ENCODE data around the gene RBM20.
"Not testable (repeated sequence)": the region's sequence is repeated elsewhere in the genome, so short reads cannot be mapped to it uniquely, and the experiment has no call there.

Gene RBM20

GRCh38 chr10:110764793-110765512 lies 120.8 kb downstream of the RBM20 start:
- no peak for DNase-seq (ENCODE audit: low read depth)

GRCh38 chr10:110765513-110766319 lies 121.6 kb downstream of the RBM20 start:
- DNase-seq (ENCODE audit: low read depth), result no peak

GRCh38 chr10:110767601-110768000 lies 123.5 kb downstream of the RBM20 start:
- not testable (repeated sequence) for DNase-seq (ENCODE audit: low read depth)

- no peak for DNase-seq (ENCODE audit: low read depth)
Observed at GRCh38 chr10:110770243-110770642, 126.1 kb downstream of the RBM20 start.

- DNase-seq (ENCODE audit: low read depth), result no peak
Observed at GRCh38 chr10:110771486-110771885, 127.3 kb downstream of the RBM20 start.

GRCh38 chr10:110771991-110772390 lies 127.9 kb downstream of the RBM20 start:
- DNase-seq (ENCODE audit: low read depth), result no peak

- DNase-seq (ENCODE audit: low read depth), result no peak
Observed at GRCh38 chr10:110772454-110773025, 128.4 kb downstream of the RBM20 start.

GRCh38 chr10:110773693-110774068 lies 129.5 kb downstream of the RBM20 start:
- DNase-seq (ENCODE audit: low read depth), result no peak

GRCh38 chr10:110774069-110775019 lies 130.2 kb downstream of the RBM20 start:
- peak; percentile 87 for DNase-seq (ENCODE audit: low read depth)

- DNase-seq (ENCODE audit: low read depth), result no peak
Observed at GRCh38 chr10:110775020-110775375, 130.9 kb downstream of the RBM20 start.

GRCh38 chr10:110775406-110775805 lies 131.3 kb downstream of the RBM20 start:
- no peak for DNase-seq (ENCODE audit: low read depth)

- no peak for DNase-seq (ENCODE audit: low read depth)
Observed at GRCh38 chr10:110777017-110777416, 132.9 kb downstream of the RBM20 start.

- DNase-seq (ENCODE audit: low read depth), result no peak
Observed at GRCh38 chr10:110777661-110778060, 133.5 kb downstream of the RBM20 start.

- no peak for DNase-seq (ENCODE audit: low read depth)
Observed at GRCh38 chr10:110778211-110778610, 134.1 kb downstream of the RBM20 start.

GRCh38 chr10:110779489-110779888 lies 135.4 kb downstream of the RBM20 start:
- DNase-seq (ENCODE audit: low read depth), result no peak

- no peak for DNase-seq (ENCODE audit: low read depth)
Observed at GRCh38 chr10:110780704-110781103, 136.6 kb downstream of the RBM20 start.

- no peak for DNase-seq (ENCODE audit: low read depth)
Observed at GRCh38 chr10:110781139-110781538, 137.0 kb downstream of the RBM20 start.

- no peak for DNase-seq (ENCODE audit: low read depth)
Observed at GRCh38 chr10:110782616-110783015, 138.5 kb downstream of the RBM20 start.

GRCh38 chr10:110783509-110784107 lies 139.5 kb downstream of the RBM20 start:
- peak; percentile 10 for DNase-seq (ENCODE audit: low read depth)

GRCh38 chr10:110784198-110784597 lies 140.1 kb downstream of the RBM20 start:
- no peak for DNase-seq (ENCODE audit: low read depth)

- no peak for DNase-seq (ENCODE audit: low read depth)
Observed at GRCh38 chr10:110786172-110786571, 142.0 kb downstream of the RBM20 start.

Data from ELR (cell line).